ENCODE results near the gene ZNF777.
"Not testable (repeated sequence)": the region's sequence is repeated elsewhere in the genome, so short reads cannot be mapped to it uniquely, and the experiment has no call there.

The ZNF777 gene

DNA sequence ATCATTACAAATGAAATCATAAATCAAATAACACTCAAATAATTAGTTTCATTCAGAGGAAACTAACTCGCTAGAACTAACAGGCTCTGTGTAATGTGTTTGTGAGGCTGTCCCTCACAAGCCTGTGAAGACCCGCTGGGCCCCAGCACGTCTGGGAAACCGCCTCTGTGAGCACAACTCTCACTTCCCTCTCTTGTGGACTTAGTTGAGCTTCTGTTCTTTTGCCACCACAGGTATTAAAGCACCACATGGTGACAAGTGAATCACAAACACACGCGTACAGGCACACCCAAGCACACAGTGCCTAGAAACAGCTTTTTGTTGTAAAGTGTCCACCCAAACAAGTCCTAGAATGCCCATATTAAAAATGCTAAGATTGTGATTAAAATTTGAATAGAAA, 51.0 kb downstream of the ZNF777 start:
- DNase-seq, result no peak

DNA sequence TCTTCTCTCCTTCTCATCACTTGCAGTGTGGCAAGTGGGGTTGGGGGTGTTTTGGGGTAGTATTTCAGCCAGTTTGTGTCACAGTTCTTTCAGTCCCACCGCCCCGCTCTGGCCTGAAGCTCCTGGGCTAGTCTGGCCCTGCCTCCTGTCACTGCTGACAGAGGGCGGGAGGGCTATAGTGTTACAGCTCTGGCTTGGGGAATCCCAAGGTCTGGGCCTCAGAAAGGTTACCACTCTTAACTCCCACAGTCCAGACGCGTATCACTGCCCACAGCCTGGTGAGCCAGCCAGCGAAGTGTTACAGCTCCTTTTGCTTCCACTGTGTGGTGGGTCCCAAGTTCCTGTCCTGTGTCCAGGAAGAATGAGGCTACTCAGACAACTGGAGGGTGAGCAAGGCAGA, 56.0 kb downstream of the ZNF777 start:
- no peak for DNase-seq

DNA sequence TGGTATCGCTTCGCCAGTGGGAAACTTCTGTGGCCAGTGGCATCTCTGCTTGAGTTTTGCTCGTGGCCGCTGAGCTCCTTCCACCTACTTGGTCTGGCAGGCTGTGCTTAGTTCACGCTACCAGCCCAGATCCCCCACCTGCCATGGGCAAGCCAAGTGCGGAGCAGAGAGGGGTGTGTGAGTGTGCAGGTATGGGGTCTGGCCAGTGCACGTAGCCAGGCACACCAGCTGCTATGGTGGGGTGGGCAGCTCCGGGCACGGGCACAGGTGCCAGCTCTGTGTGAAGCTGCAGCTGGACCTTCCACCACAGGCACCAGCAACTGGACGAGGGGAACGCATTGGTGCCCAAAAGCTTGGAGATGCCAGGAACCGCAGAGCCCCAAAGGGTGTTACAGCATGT, 56.5 kb downstream of the ZNF777 start:
- DNase-seq, result no peak

DNA sequence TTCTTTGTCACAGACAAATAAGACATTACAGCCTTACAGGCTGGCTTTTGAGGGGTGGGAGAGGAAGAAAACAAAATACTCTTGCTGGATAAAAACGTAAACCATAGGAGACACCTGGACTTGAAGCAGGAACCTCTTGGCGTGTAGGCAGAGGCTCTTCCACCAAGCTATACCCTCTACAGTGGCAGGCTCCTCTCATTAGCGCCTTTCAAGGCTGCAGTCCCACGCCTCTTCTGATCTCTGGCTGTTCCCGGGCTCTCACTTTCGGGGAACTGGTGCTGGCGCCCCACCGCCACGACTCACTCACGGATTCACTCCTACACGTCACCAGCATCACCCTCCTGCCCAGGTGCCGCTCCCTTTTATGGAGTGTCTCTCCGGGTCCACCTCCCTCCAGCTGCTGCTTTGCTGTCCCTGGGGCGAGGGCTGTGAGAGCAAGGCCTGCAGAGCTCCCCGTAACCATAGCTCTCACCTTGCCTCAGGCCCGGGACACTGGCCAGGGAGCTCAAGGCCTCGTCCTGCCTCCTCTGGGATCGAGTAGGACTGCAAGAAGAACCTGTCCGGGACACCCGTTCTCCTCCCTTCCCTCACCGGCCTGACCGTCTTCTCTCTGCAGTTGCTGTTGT, 62.6 kb downstream of the ZNF777 start:
- no peak for DNase-seq

DNA sequence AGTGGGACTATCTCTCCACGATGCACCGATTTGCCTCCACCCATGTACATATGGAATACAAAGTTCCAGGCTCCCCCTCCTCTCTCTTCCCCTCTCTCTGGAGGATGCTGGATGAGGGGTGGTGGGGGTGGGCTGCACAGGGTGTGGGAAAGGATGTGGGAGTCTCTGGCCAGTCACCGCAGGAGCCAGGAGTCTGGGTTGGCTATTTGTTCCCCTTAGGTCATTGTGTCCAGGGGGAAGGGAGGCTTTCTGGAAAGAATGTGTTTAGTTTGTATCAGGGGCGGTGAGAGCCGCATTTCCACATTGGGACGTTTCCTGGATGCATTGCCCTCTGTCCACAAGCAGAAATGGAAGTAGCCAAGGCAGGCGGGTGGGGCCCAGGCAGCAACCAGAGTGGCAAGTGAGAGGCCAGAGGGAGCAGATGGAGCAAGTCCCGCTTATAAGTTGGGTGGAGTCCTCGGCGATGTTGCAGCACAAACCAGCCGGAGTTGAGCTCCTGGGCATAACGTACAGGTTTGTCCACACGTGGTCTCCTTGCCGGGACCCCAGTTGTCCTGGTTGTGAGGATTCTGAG, 63.3 kb downstream of the ZNF777 start:
- no peak for DNase-seq

DNA sequence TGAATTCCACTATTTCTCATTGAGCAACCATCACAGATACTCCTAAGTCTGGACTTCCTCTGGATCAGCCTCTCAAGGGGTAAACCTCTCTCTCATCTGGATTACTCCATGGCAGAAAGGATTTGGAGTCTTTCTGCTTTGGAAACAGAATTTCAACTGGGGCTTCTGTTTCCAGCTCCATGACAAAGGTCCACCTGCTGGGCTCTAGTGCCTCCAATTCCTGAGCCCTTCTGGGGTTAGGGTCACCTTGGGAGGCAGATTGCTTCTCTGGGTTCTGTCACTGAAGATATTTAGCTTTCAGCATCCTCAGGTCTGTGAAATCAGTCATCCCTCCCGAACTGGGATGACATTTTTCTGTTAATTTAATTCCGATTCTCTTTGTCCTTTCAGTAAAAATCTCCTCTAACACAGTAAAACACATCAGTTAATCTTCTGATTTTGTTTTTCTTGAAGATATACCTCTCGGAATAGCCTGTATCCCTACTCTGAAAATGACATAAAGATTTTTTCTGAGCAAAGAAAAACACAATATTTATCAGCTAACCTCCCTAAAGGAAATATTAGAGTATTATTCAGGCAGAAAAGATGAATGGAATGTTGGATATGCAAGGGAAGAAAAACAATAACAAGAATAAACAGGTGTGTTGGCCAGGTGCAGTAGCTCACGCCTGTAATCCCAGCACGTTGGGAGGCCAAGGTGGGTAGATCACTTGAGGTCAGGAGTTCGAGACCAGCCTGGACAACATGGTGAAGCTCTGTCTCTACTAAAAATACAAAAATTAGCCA, 72.1 kb downstream of the ZNF777 start:
- DNase-seq, result not testable (repeated sequence)

DNA sequence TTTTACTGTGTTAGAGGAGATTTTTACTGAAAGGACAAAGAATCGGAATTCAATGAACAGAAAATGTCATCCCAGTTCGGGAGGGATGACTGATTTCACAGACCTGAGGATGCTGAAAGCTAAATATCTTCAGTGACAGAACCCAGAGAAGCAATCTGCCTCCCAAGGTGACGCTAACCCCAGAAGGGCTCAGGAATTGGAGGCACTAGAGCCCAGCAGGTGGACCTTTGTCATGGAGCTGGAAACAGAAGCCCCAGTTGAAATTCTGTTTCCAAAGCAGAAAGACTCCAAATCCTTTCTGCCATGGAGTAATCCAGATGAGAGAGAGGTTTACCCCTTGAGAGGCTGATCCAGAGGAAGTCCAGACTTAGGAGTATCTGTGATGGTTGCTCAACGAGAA, 74.3 kb downstream of the ZNF777 start:
- not testable (repeated sequence) for DNase-seq

DNA sequence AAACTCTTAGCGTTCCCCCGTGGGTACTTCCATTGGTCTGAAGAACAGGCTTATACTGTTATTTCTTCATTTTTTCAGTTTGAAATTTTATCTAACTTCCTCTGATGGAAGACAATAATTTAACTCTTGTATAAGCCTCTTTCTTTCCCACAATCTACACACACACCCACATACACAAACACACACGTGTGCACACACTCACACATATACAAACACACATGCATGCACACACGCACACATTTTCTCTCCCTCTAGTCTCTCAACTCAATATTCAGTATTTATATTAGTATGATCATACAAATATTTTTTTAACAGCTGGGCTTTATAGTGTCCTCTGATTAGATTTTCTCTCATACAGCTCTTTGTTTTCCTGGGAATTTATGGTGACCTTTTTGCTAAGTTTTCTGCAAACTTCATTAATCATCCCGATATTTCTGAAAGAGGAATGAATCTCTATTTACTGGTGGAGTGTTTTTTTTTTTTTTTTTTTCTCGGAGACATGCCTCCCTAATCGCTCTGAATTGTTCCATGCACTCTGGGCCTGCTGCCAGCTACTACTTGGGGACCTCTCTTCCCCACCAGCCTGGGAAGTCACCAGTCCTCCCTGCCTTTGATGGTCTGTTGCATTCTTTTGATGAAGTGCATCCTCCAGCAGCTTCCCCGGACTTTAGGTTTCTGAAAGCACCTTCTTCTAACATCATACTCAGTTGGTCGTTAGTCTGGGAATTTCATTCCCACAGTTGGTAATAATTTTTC, 75.5 kb downstream of the ZNF777 start:
- DNase-seq, result no peak
